ENCODE measurements around the gene CDC26.
"Not testable (repeated sequence)": the region's sequence is repeated elsewhere in the genome, so short reads cannot be mapped to it uniquely, and the experiment has no call there.

Gene CDC26

DNA sequence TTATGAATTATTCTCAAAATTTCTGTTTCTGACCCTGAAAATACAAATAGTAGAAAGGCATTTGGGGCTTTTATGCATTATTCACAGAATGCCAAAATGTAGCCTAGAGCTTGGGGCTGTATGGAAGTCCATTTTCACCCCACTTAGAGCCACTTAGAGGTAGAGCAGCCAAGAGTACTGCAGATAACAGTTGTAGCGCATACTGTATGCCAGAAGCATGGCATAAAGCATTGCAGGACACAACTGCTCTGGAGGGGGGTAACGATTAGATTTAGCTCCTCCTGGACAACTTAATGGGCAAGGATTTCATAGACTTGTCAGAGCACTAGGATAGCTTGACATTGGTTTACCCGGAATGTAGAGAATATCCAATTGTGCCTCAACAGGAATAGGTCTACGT lies 38.3 kb downstream of the CDC26 start:
- no peak for DNase-seq

- not testable (repeated sequence) for DNase-seq
These were observed 39.6 kb downstream of the CDC26 start for GRCh38 chr9:113235701-113236255.

DNA sequence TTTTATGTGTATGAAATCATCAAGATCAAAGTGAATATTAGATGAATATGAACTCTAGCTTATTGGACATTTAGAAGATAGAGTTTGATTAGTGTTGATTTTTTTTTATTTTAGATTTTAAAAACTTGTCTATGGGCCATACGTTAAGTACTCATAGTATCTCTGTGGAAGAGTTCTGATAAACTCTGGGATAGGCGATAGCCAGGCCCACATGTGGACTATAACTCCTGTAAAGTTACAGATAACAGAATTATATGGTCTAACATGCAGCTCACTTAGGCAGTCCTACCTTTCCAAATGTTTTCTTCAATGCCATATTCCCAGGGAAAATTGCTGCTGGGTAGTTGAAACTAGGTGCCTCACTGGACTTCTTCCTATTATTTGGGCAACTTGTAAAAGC lies 43.7 kb downstream of the CDC26 start:
- DNase-seq, result no peak

DNA sequence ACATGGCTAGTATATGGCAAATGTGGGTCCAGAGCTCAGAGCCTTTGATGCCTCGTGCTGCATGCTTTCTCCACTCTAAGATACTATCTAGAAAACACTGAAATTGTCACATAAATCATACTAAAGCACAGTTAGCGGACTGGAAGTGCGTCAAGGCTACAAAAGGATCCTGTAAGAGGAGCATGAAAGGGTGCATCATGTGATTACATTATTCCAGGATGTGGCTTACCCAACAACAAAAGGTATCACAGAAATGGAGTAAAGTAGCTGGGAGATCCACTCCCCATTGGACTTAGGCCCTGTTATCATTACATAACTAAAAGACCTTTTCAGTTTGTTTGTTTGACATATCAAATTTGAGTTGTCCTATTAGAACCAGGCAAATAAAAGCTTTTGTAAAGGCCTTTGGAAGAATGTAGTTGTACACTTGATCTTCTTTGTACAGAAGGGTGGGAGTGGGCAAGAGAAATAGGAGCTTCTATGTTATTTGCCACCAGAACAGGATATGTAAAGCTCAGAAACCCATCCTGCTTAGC lies 47.2 kb downstream of the CDC26 start:
- no peak for DNase-seq

DNA sequence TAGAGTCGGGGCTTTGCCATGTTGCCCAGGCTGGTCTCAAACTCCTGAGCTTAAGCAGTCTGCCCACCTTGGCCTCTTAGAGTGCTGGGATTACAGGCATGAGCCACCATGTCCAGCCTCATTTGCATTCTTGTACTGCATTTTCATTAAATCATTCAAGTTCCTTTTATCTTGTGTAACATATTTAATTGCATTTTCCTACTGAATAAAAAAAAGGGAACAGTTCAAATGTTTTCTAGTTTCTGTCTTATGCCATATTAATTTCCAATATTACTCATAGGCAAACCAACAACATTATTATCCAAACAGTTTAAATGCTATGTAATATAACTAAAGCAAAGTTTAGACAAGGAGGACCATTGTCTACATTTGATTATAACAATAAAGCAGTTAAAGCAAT lies 47.9 kb downstream of the CDC26 start:
- no peak for DNase-seq

GRCh38 chr9:113223963-113224362 lies 51.4 kb downstream of the CDC26 start:
- DNase-seq, result no peak

DNA sequence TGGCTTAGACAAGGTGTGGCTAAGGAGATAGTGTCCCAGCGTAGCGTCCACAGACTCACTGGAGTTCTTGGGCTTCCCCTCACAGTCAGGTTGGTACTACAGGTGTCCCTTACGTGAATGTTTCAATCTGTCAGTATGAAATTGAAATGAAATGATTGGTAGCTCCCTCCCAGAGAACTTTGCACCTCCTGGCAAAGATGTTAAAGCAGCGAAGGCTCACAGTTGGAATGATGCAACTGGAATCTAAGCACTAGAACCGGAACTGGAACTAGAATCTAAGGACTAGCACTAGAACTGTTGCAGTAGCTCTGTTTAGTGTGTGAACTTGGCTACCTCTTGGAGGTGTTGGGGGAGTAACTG lies 52.9 kb downstream of the CDC26 start:
- DNase-seq, result no peak

DNA sequence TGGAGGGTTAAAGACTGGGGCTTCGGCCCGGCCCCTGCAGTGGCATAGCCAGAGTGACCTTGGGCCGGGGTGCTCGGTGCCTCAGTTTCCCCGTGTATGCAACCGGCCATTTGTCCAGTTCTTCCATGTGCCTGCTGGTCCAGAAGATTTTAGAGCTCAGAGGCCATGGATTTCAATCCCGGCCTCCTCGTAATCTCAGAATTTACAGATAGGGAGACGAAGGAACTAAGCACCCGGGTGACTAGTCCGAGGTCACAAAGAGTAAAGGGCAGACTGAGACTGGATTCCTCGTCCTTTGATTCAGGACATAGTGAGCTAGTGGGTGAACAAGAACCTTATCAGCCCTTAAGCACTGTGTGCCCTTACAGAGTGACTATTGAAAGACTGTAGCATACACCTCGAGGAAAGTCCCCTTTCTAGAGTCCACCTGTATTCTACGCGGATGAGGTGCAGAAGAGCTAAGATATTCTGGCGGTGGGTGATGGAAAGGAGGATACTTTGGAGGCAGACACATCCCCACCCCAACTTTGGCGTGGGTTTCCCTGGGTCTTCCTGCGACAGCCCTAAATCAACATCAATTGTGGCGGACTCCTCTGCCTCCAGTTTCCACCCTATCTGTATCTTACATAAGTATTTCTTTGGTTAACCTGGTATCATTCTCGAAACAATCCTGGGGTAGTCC lies 53.4 kb downstream of the CDC26 start:
- no peak for DNase-seq

DNA sequence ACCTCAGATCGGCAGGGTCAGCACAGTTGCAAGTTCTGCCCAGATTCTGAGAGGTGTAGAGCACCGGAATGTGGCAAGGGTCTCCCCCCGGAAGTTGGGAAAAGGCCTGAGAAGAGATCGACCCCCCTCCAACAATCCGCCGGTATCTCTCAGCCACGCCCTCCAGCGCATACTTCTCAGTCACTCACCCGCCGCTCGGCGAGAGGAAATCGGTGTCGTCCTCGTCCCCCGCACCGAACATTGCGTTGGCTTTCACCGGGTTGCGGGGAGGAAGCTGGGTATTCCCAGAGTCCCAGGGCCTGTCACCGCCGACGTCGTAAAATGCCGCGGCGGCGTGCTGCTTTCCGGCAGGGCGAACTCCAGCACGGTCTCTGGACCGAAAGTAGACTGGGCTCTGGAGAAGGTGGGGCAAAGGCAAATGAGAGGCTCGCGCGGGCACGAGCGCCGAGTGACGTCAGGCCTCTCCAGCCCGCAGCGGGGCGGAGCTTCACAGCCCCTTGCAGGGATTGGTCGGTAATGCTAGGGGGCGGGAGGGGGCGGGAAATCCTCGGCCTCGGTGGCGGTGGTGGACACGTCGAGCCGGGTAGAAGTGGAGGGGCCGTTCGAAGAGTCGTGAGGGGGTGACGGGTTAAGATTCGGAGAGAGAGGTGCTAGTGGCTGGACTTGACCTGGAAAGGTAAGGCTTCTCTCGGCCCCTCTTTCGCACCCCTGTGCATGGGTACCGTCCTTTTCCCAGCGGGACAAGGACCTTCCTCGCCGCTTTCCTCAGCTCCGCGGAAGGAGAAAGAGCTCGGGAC lies 54.2 kb downstream of the CDC26 start, which contains the start of the genes FKBP15 and SLC31A1:
Gene FKBP15, minus strand, starts transcription at position 275 of the 797 bp plus-strand sequence. Its CDS starts 34 bp downstream, at position 241.
Gene SLC31A1, plus strand, starts transcription at position 542 of the 797 bp plus-strand sequence. CDS start 34,605 bp downstream, outside the sequence.
- peak; percentile 97 for DNase-seq

DNA sequence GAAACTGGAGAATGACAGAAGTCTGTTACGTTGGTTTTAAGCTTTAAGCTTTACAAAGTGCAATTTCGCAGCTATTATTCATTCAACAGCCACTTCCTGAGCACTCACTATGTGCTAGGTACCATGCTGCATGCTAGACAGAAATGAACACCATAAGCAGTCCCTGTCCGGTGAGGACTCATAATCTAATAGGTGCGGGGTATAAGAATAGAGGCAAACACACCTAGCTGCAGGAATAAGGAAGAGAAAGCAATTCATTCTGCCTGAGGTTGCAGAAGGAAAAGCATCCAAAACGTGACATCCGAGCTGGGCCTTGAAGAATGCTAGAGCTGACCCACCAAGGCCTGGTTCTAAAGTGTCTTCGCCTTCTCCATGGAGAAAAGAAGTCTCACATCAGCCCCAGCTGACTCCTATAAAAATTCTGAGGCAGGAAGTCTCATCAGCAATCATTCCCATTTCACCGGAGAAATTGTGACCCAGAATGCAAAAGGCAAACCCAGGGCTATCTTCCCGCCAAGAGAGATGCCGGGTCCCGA lies 54.8 kb downstream of the CDC26 start:
- DNase-seq, result no peak

DNA sequence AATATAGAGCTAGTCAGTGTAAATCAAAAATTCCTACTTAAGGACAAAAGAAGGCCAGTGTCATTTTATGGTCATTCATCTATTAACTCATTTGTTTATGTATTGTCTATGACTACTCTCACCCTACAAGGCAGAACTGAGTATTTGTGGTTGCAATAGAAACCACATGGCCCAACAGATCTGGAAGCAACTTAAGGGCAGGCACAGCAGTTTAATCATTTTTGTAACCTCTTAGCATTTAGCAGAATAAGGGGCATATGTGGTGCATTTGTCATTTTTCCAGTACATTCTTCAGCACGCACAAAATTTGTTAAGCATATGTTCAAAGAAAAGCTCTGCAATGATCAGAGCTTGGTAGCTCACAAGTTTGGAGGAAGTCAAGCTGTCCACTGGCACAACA lies 55.4 kb downstream of the CDC26 start:
- no peak for DNase-seq

DNA sequence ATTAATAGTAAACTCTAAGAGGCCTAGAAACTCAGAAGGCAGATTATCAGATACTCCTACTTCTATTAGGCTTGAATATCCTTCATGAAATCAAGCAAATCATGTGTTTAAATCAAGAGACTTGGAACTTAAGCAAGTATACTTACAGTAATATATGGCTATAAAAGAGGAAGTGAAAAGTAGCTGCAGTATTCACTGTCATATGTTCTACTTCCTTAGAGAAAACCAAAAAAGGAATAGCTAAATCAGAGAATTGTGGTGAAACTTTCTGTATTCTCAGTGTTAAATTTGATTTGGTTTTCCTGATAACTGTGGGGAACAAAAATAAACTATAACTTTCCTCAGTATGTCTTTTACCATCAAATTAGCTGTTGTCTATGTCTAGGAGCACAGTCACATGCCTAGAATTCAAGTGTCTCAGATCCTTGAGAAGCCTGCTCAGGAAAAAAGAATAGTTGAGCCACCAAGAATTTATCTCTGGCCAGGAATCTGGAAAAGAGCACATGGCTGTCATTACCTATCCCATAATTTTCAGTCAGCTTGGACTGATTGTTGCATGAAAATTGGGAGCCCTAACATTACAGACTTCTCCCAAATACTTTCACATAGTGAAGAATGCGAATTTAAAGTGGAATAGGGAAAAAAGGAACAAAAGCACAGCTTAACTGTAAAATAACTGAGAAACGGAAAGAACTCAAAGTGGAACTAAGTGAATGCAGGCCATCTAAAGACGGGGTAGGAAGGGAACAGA lies 56.0 kb downstream of the CDC26 start:
- no peak for DNase-seq
